ENCODE data around the gene ZNF555. TPM values are rescaled to one million over a fixed set of nuclear protein-coding genes. Genes with fewer than 3 reads are reported as not detected.

ZNF555 gene
- total and polyA plus RNA-seq, 2 of the 13 experiments (the other 11 are each of a cell fraction or from before 2014, with no cell fraction given), result 5.0 to 8.0 TPM

DNA sequence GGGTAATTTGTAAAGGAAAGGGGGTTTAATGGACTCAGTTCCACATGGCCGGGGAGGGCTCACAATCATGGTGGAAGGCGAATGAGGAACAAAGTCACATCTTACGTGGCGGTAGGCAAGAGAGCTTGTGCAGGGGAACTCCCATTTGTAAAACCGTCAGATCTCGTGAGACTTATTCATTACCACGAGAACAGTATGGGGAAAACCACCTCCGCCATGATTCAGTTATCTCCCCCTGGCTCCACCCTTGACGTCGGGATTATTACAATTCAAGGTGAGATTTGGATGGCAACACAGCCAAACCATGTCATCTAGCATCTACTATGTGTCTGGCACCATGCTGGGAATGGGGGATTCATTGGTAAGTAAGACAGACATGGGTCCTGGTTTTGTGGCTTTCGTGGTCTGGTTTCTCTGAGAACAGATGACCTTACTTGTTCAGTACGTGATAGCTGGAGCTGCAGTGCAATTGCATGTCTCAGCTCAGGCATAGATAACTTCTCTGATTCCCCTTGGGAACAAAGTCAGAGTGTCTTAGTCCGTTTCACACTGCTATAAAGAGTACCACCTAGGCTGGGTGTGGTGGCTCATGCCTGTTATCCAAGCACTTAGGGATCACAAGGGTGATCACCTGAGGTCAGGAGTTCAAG, 13.3 kb upstream of the ZNF555 start:
- H3K4me3 ChIP-seq (replicated peaks in 1 of 3; ENCODE audit: insufficient read depth in 1 of 3, low read depth in 2 of 3, low read length in 3 of 3), result no peak overlapping the region
- H2AFZ ChIP-seq (ENCODE audit: low read length), result no peak overlapping the region
- peaks cover 4% of the 10 kb centered on the region; the same call in 1 of the 2 replicates for H3K9me3 ChIP-seq (ENCODE audit: low read length)
- ATAC-seq (no peak), FAIRE-seq (no peak), DNase-seq (ENCODE audit: low spot score) (no peak)
- H3K4me2 ChIP-seq (ENCODE audit: low read depth, low read length), result no peak overlapping the region
- H4K20me1 ChIP-seq (ENCODE audit: insufficient read depth, low read length), result no peaks in the 10 kb centered on the region
- H3K4me1 ChIP-seq (ENCODE audit: insufficient read depth, low read length), result peaks cover 8% of the 10 kb centered on the region
- H3K79me2 ChIP-seq (ENCODE audit: insufficient read depth, low read length), result no peaks in the 10 kb centered on the region
- TF ChIP-seq ZNF83 (CRISPR knock-in tag; IDR thresholded peaks at IDR 0.05; ENCODE audit: borderline replicate concordance) (no peak), MED1 (CRISPR knock-in tag; IDR thresholded peaks at IDR 0.05) (no peak), ZNF264 (CRISPR knock-in tag; IDR thresholded peaks at IDR 0.05) (no peak), ZNF562 (CRISPR knock-in tag; IDR thresholded peaks at IDR 0.05; ENCODE audit: borderline replicate concordance) (no peak), ZNF720 (CRISPR knock-in tag; IDR thresholded peaks at IDR 0.05) (no peak), SPEN (CRISPR knock-in tag; IDR thresholded peaks at IDR 0.05; ENCODE audit: low read depth) (no peak), NFRKB (IDR thresholded peaks at IDR 0.05) (no peak), CBFB (CRISPR knock-in tag; IDR thresholded peaks at IDR 0.05) (no peak), ZNF335 (CRISPR knock-in tag; IDR thresholded peaks at IDR 0.05) (no peak), GLI4 (CRISPR knock-in tag; IDR thresholded peaks at IDR 0.05; ENCODE audit: borderline replicate concordance) (no peak), FOSL2 (CRISPR knock-in tag; IDR thresholded peaks at IDR 0.05) (no peak), ZNF629 (CRISPR knock-in tag; conservative IDR thresholded peaks at IDR 0.05) (no peak), ZFP36L1 (CRISPR knock-in tag; IDR thresholded peaks at IDR 0.05) (no peak), NCOA5 (CRISPR knock-in tag; IDR thresholded peaks at IDR 0.05) (no peak)
- TF ChIP-seq, protein P1, sequence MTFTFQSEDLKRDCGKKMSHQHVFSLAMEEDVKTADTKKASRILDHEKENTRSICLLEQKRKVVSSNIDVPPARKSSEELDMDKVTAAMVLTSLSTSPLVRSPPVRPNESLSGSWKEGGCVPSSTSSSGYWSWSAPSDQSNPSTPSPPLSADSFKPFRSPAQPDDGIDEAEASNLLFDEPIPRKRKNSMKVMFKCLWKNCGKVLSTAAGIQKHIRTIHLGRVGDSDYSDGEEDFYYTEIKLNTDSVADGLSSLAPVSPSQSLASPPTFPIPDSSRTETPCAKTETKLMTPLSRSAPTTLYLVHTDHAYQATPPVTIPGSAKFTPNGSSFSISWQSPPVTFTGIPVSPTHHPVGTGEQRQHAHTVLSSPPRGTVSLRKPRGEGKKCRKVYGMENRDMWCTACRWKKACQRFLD (CRISPR knock-in tag; IDR thresholded peaks at IDR 0.05; ENCODE audit: borderline replicate concordance), result no peak
- TF ChIP-seq, protein P2, sequence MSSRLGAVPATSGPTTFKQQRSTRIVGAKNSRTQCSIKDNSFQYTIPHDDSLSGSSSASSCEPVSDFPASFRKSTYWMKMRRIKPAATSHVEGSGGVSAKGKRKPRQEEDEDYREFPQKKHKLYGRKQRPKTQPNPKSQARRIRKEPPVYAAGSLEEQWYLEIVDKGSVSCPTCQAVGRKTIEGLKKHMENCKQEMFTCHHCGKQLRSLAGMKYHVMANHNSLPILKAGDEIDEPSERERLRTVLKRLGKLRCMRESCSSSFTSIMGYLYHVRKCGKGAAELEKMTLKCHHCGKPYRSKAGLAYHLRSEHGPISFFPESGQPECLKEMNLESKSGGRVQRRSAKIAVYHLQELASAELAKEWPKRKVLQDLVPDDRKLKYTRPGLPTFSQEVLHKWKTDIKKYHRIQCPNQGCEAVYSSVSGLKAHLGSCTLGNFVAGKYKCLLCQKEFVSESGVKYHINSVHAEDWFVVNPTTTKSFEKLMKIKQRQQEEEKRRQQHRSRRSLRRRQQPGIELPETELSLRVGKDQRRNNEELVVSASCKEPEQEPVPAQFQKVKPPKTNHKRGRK (CRISPR knock-in tag; IDR thresholded peaks at IDR 0.05), result no peak
- TF ChIP-seq, protein P3, sequence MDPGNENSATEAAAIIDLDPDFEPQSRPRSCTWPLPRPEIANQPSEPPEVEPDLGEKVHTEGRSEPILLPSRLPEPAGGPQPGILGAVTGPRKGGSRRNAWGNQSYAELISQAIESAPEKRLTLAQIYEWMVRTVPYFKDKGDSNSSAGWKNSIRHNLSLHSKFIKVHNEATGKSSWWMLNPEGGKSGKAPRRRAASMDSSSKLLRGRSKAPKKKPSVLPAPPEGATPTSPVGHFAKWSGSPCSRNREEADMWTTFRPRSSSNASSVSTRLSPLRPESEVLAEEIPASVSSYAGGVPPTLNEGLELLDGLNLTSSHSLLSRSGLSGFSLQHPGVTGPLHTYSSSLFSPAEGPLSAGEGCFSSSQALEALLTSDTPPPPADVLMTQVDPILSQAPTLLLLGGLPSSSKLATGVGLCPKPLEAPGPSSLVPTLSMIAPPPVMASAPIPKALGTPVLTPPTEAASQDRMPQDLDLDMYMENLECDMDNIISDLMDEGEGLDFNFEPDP (CRISPR knock-in tag; conservative IDR thresholded peaks at IDR 0.05), result no peak
- H3K27me3 ChIP-seq (ENCODE audit: control insufficient read depth in 1 of 2, insufficient read depth in 2 of 2, low read length in 2 of 2), result no peaks in the 10 kb centered on the region
- no TSS peak for BruUV-seq (replicated peaks)
- intact Hi-C loops (cut with micrococcal nuclease; ENCODE audit: unreplicated experiment) (no loop called here), in situ Hi-C loops (cut with HindIII; ENCODE audit: extremely low pct_ligation_motif_present, low pct_unique_long_range_greater_than_20kb) (no loop called here)
- 95% methylated on average over 12 of the region's 13 CpGs for WGBS (ENCODE audit: low lambda C conversion rate)
- POLR2A ChIA-PET, result interaction anchor here (1.5 kb wide), 1 partner anchor 10 kb away, joined by 4 read pairs; no protein-coding TSS in a partner anchor
- peaks cover 0 to 2% of the 10 kb centered on the region in 2 experiments; a peak in 1 of 5 replicates for H3K36me3 ChIP-seq (replicated peaks in 1 of 2; ENCODE audit: control insufficient read depth in 1 of 2, insufficient read depth in 2 of 2, low read length in 2 of 2)
- CTCF ChIA-PET (ENCODE audit: low intra/inter-chr PET ratio, low total read pairs), result no interaction called here
- H3K27ac ChIP-seq (ENCODE audit: extremely low read length, insufficient read depth, low read length), result no peak overlapping the region
- H3K9ac ChIP-seq (ENCODE audit: insufficient read depth, low read depth, low read length), result no peak overlapping the region
